NK-92 (cell line): Measurements from ENCODE around the gene TCF20.

Experiments used
- DNase-seq: peaks from one replicate; lab custom pipeline; 2025; ENCODE audit not compliant: unreplicated experiment; lab: John Stamatoyannopoulos, UW

The TCF20 gene

GRCh38 chr22:42282252-42282942, 11.9 kb upstream of the TCF20 start:
- no peak for DNase-seq

DNA sequence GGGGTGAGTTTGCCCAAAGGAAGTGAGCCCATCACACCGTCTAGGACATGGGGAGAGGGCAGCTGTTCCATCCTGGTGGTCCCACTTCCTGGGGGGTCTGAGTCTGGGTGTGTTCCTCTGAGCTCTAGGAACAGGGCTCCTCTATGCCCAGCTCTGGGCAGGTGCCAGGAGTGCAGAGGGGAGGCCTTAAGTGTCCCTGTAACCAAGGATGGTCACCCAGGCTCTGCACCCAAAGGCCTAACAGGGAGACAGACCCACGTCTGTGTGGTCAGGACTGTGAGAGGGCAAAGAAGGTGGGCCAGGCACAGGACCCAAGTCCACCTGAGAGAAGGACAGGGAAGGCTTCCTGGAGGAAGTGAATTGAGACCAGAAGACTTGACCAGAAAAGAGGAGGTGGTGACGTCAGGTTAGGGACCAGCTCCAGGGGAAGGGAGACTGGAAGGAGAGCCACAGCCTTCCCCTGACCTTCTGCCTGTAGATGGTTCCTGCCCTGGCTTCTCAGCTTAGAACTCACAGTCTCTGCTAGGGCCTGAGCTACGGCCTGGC, 11.3 kb upstream of the TCF20 start:
- DNase-seq: no peak

- DNase-seq: no peak
These were observed 10.8 kb upstream of the TCF20 start for GRCh38 chr22:42281284-42281683.

GRCh38 chr22:42280836-42281235, 10.4 kb upstream of the TCF20 start:
- no peak for DNase-seq

DNA sequence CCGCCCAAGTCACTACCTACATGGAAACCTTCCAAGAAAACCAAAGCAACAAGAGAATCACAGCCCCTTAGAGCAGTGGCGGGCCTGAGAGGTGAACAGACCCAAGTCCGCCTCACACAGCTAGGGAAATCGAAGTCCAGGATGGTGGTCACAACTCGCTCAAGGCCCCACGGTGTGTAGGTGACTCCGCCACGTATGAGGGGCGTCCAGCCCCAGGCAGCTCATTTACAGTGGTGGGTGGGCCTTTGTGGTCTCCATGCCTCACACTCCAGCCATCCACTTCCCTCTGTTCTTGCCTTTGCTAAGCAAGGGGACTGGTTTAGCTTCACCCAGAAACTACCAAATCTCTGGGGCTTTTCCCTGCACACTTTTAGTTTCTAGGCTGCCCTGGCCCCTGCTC, 9.7 kb upstream of the TCF20 start:
- no peak for DNase-seq

GRCh38 chr22:42279425-42280020, 9.1 kb upstream of the TCF20 start:
- no peak for DNase-seq

DNA sequence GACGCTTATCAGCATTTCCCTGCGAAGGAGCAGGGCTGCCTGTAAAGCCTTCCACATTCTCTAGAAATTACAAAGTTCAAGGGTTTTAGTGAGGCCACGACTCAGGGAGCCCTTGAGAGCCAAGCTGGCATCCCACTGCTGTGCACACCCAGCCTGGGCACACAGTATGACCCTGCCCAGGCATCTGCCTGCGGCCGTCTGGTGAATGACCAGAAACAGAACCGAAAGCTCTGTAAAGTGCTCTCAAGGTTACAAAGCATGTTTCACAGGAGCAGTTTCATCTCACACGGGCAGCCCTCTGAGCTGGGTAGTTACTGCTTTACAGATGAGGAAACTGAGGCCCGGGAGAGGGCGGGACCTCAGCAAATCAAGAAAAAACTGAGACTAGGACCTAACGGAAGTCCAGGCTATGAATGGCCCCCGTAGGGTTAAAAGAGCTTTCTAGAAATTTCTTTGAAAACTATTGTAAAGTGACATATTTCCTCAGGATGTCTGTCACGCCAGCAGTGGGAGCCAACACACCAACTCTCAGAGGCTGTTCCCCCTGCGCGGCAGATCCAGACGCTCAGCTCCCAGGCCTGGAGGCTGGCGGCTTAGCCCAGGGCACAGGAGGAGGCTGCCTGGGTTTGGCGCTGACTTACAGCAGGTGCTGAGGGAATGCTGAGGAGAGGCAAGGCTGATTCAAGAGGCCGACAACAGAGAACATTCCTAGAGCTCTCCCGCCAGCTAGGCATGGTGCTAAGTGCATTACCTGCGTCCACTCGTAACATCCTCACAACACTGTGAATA, 7.7 kb upstream of the TCF20 start:
- DNase-seq: no peak

- DNase-seq: no peak
These were observed 6.8 kb upstream of the TCF20 start for GRCh38 chr22:42277232-42277753.

GRCh38 chr22:42275970-42276369, 5.5 kb upstream of the TCF20 start:
- DNase-seq: no peak

DNA sequence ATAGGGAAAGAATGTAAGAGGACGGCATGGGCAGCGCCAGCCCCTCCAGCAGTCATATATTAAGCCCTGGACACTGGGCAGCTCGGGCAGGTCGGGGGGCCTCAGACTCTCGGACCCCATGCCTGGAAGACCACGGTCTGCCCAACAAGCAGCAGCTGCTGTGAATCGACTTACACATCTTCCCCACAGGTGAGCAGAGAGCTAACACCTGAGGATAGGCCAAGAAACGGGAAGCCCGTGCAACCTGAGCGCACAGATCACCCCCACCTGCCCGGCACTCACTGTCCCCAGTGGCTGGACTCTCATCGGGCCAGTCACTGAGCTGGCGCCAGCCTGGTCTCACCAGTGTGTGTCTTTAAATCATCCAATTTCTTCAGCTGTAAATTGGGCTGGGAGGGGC, 4.7 kb upstream of the TCF20 start:
- DNase-seq: no peak

GRCh38 chr22:42273855-42274451, 3.5 kb upstream of the TCF20 start:
- no peak for DNase-seq

GRCh38 chr22:42272431-42272999, 2.1 kb upstream of the TCF20 start:
- DNase-seq: no peak

- no peak for DNase-seq
These were observed 1.5 kb upstream of the TCF20 start for GRCh38 chr22:42271906-42272305.

DNA sequence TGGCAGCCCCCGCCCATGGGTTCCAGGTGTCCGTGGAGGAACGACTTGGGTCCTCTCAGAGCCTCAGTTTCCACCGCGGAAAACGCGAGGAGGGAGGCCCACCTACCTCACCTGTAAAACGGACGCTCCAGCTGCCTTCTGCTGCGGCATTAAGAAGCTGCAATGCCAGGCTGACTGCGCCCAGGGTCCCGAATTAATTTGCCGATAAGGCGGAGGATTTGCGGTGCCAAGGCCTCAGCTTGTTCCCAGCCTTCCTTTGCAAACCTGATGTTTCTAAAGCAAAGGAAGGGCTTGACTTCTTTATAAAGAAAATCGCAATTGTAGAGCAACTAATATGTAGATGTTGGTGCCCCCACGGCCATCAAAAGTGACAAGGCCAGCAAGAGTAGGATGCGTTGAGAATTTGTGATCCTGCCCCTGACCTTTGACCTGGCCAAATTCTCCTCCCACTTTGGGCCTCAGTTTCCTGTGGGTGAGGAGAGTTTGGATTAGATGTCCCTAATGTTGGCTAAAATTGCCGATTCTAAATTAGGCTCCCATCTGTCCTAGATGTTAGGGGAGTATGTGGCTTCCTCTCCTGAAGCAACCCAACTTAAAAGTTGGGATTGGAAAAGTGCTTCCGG, 849 bp upstream of the TCF20 start:
- DNase-seq: no peak

- DNase-seq: no peak
These were observed 310 bp downstream of the TCF20 start for GRCh38 chr22:42270176-42270509.

- DNase-seq: no peak
These were observed 849 bp downstream of the TCF20 start for GRCh38 chr22:42269432-42270175.

- DNase-seq: no peak
These were observed 1.5 kb downstream of the TCF20 start for GRCh38 chr22:42268852-42269410.

GRCh38 chr22:42265321-42265720, 5.1 kb downstream of the TCF20 start:
- no peak for DNase-seq

DNA sequence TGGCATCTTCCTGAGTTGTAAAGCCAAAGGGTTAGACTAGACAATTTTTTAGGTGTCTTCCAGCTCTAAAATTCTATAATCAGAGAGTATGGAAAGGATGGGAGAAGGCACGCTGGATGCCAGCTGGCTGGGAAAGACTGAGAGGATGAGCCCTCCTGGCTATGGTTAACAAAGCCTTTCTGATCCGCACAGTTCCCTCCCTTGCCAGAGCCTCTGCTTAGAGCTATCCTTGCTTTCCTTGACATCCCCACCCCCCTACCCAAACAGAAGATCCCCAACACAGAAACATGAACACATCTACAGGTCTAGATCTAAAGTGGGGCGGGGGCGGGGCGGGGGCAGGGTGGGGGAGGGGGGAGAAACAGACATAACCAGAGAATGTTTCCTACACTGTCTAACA, 6.5 kb downstream of the TCF20 start:
- DNase-seq: no peak

DNA sequence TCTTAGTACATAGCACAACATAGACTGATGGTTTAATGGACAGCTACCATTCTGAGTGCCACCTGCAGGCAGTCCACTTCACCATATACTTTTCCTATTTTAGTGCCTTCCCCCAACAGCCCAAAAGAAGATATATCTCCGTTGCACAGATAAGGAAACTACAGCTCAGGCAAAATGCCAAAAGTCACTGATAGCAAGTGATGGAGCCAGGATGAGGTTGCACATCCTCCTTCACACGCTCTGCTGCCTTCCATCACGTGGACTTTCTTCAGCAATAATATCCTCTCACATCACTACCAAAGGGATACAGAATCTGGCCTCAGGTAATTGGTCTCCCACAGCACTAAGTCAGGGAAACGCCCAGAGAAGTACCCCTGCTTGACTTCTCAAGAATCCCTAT, 7.5 kb downstream of the TCF20 start:
- DNase-seq: no peak
